ENCODE measurements around the gene TSC1. TPM values are rescaled to one million over a fixed set of nuclear protein-coding genes. Genes with fewer than 3 reads are reported as not detected.

TSC1 gene
- total and polyA plus RNA-seq, 2 donors (not counting 3 experiments of a cell fraction or from before 2014, with no cell fraction given): 43.9 to 51.2 TPM

GRCh38 chr9:132993511-132993939, 49.1 kb upstream of the TSC1 start:
- Histone ChIP-seq H3K79me2 (ENCODE audit: control insufficient read depth, insufficient read depth, low read length) (no peaks in the 10 kb centered on the region), H3K4me1 (ENCODE audit: control insufficient read depth, extremely low read depth, insufficient read depth, low read length) (no peaks in the 10 kb centered on the region), H3K4me3 (replicated peaks in 1 of 3; ENCODE audit: insufficient read depth in 1 of 3, low read depth in 1 of 3, low read length in 3 of 3) (no peak overlapping the region), H4K20me1 (replicated peaks; ENCODE audit: control insufficient read depth, extremely low read depth, insufficient read depth, low read length) (no peaks in the 10 kb centered on the region), H3K27me3 (ENCODE audit: control insufficient read depth in 2 of 2, insufficient read depth in 2 of 2, low read length in 2 of 2) (peaks cover 0 to 11% of the 10 kb centered on the region in 2 experiments), H2AFZ (ENCODE audit: low read depth, low read length) (no peak overlapping the region), H3K4me2 (ENCODE audit: insufficient read depth, low read length) (no peak overlapping the region), H3K36me3 (ENCODE audit: control insufficient read depth in 2 of 2, extremely low read depth in 1 of 2, insufficient read depth in 2 of 2, low read length in 2 of 2) (no peaks in the 10 kb centered on the region), H3K9me3 (replicated peaks; ENCODE audit: control insufficient read depth, insufficient read depth, low read length) (no peaks in the 10 kb centered on the region), H3K27ac (ENCODE audit: insufficient read depth, low read depth, low read length) (no peak overlapping the region), H3K9ac (replicated peaks; ENCODE audit: extremely low read depth, insufficient read depth, low read length) (no peak overlapping the region), H3K9me1 (replicated peaks; ENCODE audit: control insufficient read depth, extremely low read depth, insufficient read depth, low read length) (no peaks in the 10 kb centered on the region)
- ChIA-PET POLR2A (no interaction called here), CTCF (interaction anchor here (1.9 kb wide), 1 partner anchor 28 kb away, joined by 8 read pairs; no protein-coding TSS in a partner anchor)
- FAIRE-seq (no peak), DNase-seq (ENCODE audit: low read depth, low spot score) (no peak)
- dilution Hi-C loops (cut with MboI; ENCODE audit: extremely low pct_ligation_motif_present, low sequenced_read_pairs) (no loop called here), intact Hi-C loops (cut with micrococcal nuclease) (no loop called here)
- TF ChIP-seq EZH2 (IDR thresholded peaks at IDR 0.05; ENCODE audit: borderline replicate concordance, low read depth, low read length, severe bottlenecking) (no peak), GATA2 (IDR thresholded peaks at IDR 0.05; ENCODE audit: insufficient read depth, insufficient read length, low read depth, low read length) (no peak), MYC (IDR thresholded peaks at IDR 0.05; ENCODE audit: low read depth, low read length) (no peak), CTCF (IDR thresholded peaks at IDR 0.05; ENCODE audit: extremely low read depth in 1 of 2, insufficient read depth in 1 of 2, low read depth in 1 of 2, low read length in 2 of 2) (no peak), MAX (IDR thresholded peaks at IDR 0.05; ENCODE audit: insufficient read depth, insufficient read length) (no peak), POLR2AphosphoS5 (IDR thresholded peaks at IDR 0.05; ENCODE audit: insufficient read depth, low read depth, low read length) (no peak), FOS (IDR thresholded peaks at IDR 0.05; ENCODE audit: borderline replicate concordance, insufficient read depth, low read length) (no peak), JUN (IDR thresholded peaks at IDR 0.05; ENCODE audit: borderline replicate concordance, insufficient read depth, insufficient read length, low read depth) (no peak), POLR2A (IDR thresholded peaks at IDR 0.05; ENCODE audit: low read depth, low read length) (no peak)
- BruUV-seq (replicated peaks): no TSS peak
